H9 (cell line): Measurements from ENCODE around the gene EEF2K. TPM values are rescaled to one million over a fixed set of nuclear protein-coding genes. Genes with fewer than 3 reads are reported as not detected.

Experiments
- DNase-seq: peaks from one replicate; pipeline ENCODE4 v3.0.0-alpha.2; 2017
- H2AFZ ChIP-seq: one replicate; pipeline ENCODE4 v1.6.1; 2013; ENCODE audit warnings: mild to moderate bottlenecking, low read length, control low read depth, moderate library complexity
- H2AK5ac ChIP-seq: 2 replicates; pipeline ENCODE4 v1.6.1; 2013; ENCODE audit warnings: low read length, control low read depth, mixed read lengths; ENCODE audit not compliant: insufficient read length
- H2BK120ac ChIP-seq: one replicate; pipeline ENCODE4 v1.6.1; 2013; ENCODE audit warnings: low read depth, mild to moderate bottlenecking, low read length, control low read depth, inconsistent platforms; ENCODE audit not compliant: poor library complexity, severe bottlenecking
- H2BK12ac ChIP-seq: 2 replicates; pipeline ENCODE4 v1.6.1; 2013; ENCODE audit warnings: low read length, control low read depth, mixed read lengths, low read depth; ENCODE audit not compliant: insufficient read length
- H2BK15ac ChIP-seq: 2 replicates; pipeline ENCODE4 v1.6.1; 2013; ENCODE audit warnings: low read depth, low read length, control low read depth
- H2BK20ac ChIP-seq: one replicate; pipeline ENCODE4 v1.6.1; 2013; ENCODE audit warnings: low read depth, mild to moderate bottlenecking, low read length, control low read depth, inconsistent platforms; ENCODE audit not compliant: poor library complexity, severe bottlenecking
- H2BK5ac ChIP-seq: 2 replicates; pipeline ENCODE4 v1.6.1; 2013; ENCODE audit warnings: low read length, control low read depth, mixed read lengths; ENCODE audit not compliant: insufficient read length
- H3K14ac ChIP-seq: 2 replicates; pipeline ENCODE4 v1.6.1; 2013; ENCODE audit warnings: low read length, control low read depth; ENCODE audit not compliant: insufficient read depth
- H3K18ac ChIP-seq: 2 replicates; pipeline ENCODE4 v1.6.1; 2013; ENCODE audit warnings: low read depth, mild to moderate bottlenecking, mixed read lengths, low read length, control low read depth; ENCODE audit not compliant: insufficient read length
- H3K23ac ChIP-seq: 2 replicates; pipeline ENCODE4 v1.6.1; 2013; ENCODE audit warnings: low read length, control low read depth, mixed read lengths, low read depth; ENCODE audit not compliant: insufficient read length
- H3K23me2 ChIP-seq: 2 replicates; pipeline ENCODE4 v1.6.1; 2013; ENCODE audit warnings: low read depth, mild to moderate bottlenecking, mixed read lengths, low read length, control low read depth; ENCODE audit not compliant: insufficient read length, poor library complexity, severe bottlenecking
- H3K27ac ChIP-seq: 2 replicates; pipeline ENCODE4 v1.5.1; 2013; ENCODE audit warnings: low read length, control low read depth, mixed read lengths, low read depth; ENCODE audit not compliant: insufficient read length
- H3K27me3 ChIP-seq: 2 replicates; pipeline ENCODE4 v1.6.1; 2013; ENCODE audit warnings: low read length, control low read depth, inconsistent platforms; ENCODE audit not compliant: insufficient read depth
- H3K4ac ChIP-seq: 2 replicates; pipeline ENCODE4 v1.6.1; 2013; ENCODE audit warnings: low read depth, mild to moderate bottlenecking, control low read depth, inconsistent platforms, low read length, moderate library complexity
- H3K4me1 ChIP-seq: 2 replicates; pipeline ENCODE4 v1.6.1; 2013; ENCODE audit warnings: low read length, control low read depth, inconsistent platforms; ENCODE audit not compliant: insufficient read depth
- H3K4me2 ChIP-seq: 2 replicates; pipeline ENCODE4 v1.6.1; 2013; ENCODE audit warnings: low read length, control low read depth, mixed read lengths; ENCODE audit not compliant: insufficient read length, insufficient read depth
- H3K56ac ChIP-seq: 2 replicates; pipeline ENCODE4 v1.6.1; 2013; ENCODE audit warnings: low read depth, mild to moderate bottlenecking, mixed read lengths, low read length, control low read depth; ENCODE audit not compliant: insufficient read length
- H3K79me1 ChIP-seq: 2 replicates; pipeline ENCODE4 v1.6.1; 2013; ENCODE audit warnings: low read depth, mild to moderate bottlenecking, moderate library complexity, low read length, control low read depth, inconsistent platforms; ENCODE audit not compliant: insufficient read depth, poor library complexity, severe bottlenecking
- H3K79me2 ChIP-seq: 2 replicates; pipeline ENCODE4 v1.6.1; 2013; ENCODE audit warnings: low read length, control low read depth, inconsistent platforms; ENCODE audit not compliant: insufficient read depth
- H3K9ac ChIP-seq: 2 replicates; pipeline ENCODE4 v1.6.1; 2013; ENCODE audit warnings: low read length, control low read depth, mixed read lengths; ENCODE audit not compliant: insufficient read length; ENCODE audit errors: extremely low read depth
- H3K9me3 ChIP-seq: one replicate; pipeline ENCODE4 v1.6.1; 2013; ENCODE audit warnings: low read depth, low read length, inconsistent platforms; ENCODE audit not compliant: control insufficient read depth
- H3T11ph ChIP-seq: one replicate; pipeline ENCODE4 v1.6.1; 2013; ENCODE audit warnings: mild to moderate bottlenecking, low read length, control low read depth, inconsistent platforms
- H4K20me1 ChIP-seq: one replicate; pipeline ENCODE4 v1.6.1; 2013; ENCODE audit not compliant: control insufficient read depth, insufficient read length, insufficient read depth
- H4K5ac ChIP-seq: 2 replicates; pipeline ENCODE4 v1.6.1; 2013; ENCODE audit warnings: low read depth, mild to moderate bottlenecking, mixed read lengths, low read length, control low read depth; ENCODE audit not compliant: insufficient read length
- H4K8ac ChIP-seq: replicated peaks from 2 replicates; pipeline ENCODE4 v1.6.1; 2013; ENCODE audit warnings: low read length, control low read depth, mixed read lengths, low read depth; ENCODE audit not compliant: insufficient read length
- H4K91ac ChIP-seq: 2 replicates; pipeline ENCODE4 v1.6.1; 2013; ENCODE audit warnings: low read depth, mild to moderate bottlenecking, moderate library complexity, mixed read lengths, low read length, control low read depth; ENCODE audit not compliant: insufficient read length
- H3K27ac Mint-ChIP-seq, 3 experiments: 2 replicates in 2 of 3; 3 replicates in 1 of 3; pipeline ENCODE4 v1.8.0; 2020 to 2021; ENCODE audit warnings: mixed read lengths in 3 of 3, mild to moderate bottlenecking in 1 of 3, moderate library complexity in 1 of 3
- H3K27me3 Mint-ChIP-seq: 2 replicates; pipeline ENCODE4 v1.8.0; 2021; ENCODE audit warnings: low read depth, mild to moderate bottlenecking, moderate library complexity, mixed read lengths
- H3K36me3 Mint-ChIP-seq, 3 experiments: 2 replicates in 2 of 3; 3 replicates in 1 of 3; pipeline ENCODE4 v1.8.0; 2020 to 2021; ENCODE audit warnings: low read depth in 3 of 3, mixed read lengths in 3 of 3; ENCODE audit not compliant: insufficient read depth in 1 of 3
- H3K4me1 Mint-ChIP-seq, 2 experiments: 2 replicates each; pipeline ENCODE4 v1.8.0; 2020; ENCODE audit warnings: mixed read lengths in 2 of 2
- H3K4me3 Mint-ChIP-seq, 2 experiments: 2 replicates in 1 of 2; 3 replicates in 1 of 2; pipeline ENCODE4 v1.8.0; 2020 to 2021; ENCODE audit warnings: mild to moderate bottlenecking in 2 of 2, mixed read lengths in 2 of 2, moderate library complexity in 1 of 2
- H3K9me3 Mint-ChIP-seq, 2 experiments: 2 replicates in 1 of 2; 3 replicates in 1 of 2; pipeline ENCODE4 v1.8.0; 2020; ENCODE audit warnings: mild to moderate bottlenecking in 2 of 2, mixed read lengths in 2 of 2, moderate library complexity in 1 of 2
- WGBS: extraction: QIAGEN DNeasy Blood & Tissue Kit; methylation state at CpG from one replicate; pipeline ENCODE4 v1.1.7; 2013; ENCODE audit warnings: missing lambda C conversion rate, low lambda C conversion rate, mixed read lengths; ENCODE audit not compliant: insufficient read length; ENCODE audit errors: extremely low coverage; 5-methylcytosine and 5-hydroxymethylcytosine counted together
- total RNA-seq: library from RNA; stranded (reverse); gene quantifications from 2 replicates; pipeline ENCODE4 v1.2.1, GENCODE V29; 2021
- TF ChIP-seq, protein P1 (sequence below): fragments of 200-600 bp; sonication (generic); conservative IDR thresholded peaks from 3 replicates; pipeline ENCODE4 v1.8.0; 2021; ENCODE audit warnings: antibody characterized with exemption, mild to moderate bottlenecking

Gene EEF2K
- total RNA-seq, 1 experiment from 2014 or later: 20.7 TPM

GRCh38 chr16:22321340-22322001, 115.4 kb downstream of the EEF2K start:
- H3K79me1 ChIP-seq: peaks cover 2% of the 10 kb centered on the region
- H3K4me1 Mint-ChIP-seq: no peaks in the 10 kb centered on the region; a peak in 1 of 4 replicates
- no peaks in the 10 kb centered on the region for H4K20me1 ChIP-seq
- H2BK12ac ChIP-seq: no peak overlapping the region
- H3K27me3 ChIP-seq: no peaks in the 10 kb centered on the region
- H2AFZ ChIP-seq: no peak overlapping the region
- peak overlapping the region; percentile 69 for H3K18ac ChIP-seq
- no peak overlapping the region for H3K9ac ChIP-seq
- no peaks in the 10 kb centered on the region for H3K9me3 Mint-ChIP-seq
- H4K8ac ChIP-seq: no peak overlapping the region
- H3K79me2 ChIP-seq: no peaks in the 10 kb centered on the region
- H2BK20ac ChIP-seq: no peak overlapping the region
- H3K4ac ChIP-seq: no peak overlapping the region
- no peak overlapping the region for H3K27ac ChIP-seq
- no peak overlapping the region for H2BK15ac ChIP-seq
- no peaks in the 10 kb centered on the region for H3K4me1 ChIP-seq
- no peak overlapping the region for H2AK5ac ChIP-seq
- H3K27ac Mint-ChIP-seq: peak overlapping the region in 2 of 3 experiments; percentile 89 to 95; a peak in 5 of 7 replicates
- no peak overlapping the region for H4K5ac ChIP-seq
- no peak overlapping the region for H2BK5ac ChIP-seq
- 0 out of 2 replicates have a peak overlapping the region, but pooled peaks have one; percentile 9 for H3K14ac ChIP-seq
- DNase-seq: peak; percentile 75
- H3T11ph ChIP-seq: no peak overlapping the region
- TF ChIP-seq, protein P1, sequence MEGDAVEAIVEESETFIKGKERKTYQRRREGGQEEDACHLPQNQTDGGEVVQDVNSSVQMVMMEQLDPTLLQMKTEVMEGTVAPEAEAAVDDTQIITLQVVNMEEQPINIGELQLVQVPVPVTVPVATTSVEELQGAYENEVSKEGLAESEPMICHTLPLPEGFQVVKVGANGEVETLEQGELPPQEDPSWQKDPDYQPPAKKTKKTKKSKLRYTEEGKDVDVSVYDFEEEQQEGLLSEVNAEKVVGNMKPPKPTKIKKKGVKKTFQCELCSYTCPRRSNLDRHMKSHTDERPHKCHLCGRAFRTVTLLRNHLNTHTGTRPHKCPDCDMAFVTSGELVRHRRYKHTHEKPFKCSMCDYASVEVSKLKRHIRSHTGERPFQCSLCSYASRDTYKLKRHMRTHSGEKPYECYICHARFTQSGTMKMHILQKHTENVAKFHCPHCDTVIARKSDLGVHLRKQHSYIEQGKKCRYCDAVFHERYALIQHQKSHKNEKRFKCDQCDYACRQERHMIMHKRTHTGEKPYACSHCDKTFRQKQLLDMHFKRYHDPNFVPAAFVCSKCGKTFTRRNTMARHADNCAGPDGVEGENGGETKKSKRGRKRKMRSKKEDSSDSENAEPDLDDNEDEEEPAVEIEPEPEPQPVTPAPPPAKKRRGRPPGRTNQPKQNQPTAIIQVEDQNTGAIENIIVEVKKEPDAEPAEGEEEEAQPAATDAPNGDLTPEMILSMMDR: peak; percentile 98
- no peak overlapping the region; a peak in 1 of 5 replicates for H3K4me3 Mint-ChIP-seq
- no peak overlapping the region for H3K56ac ChIP-seq
- H3K23ac ChIP-seq: no peak overlapping the region
- no peak overlapping the region for H2BK120ac ChIP-seq
- H3K4me2 ChIP-seq: no peak overlapping the region
- no peaks in the 10 kb centered on the region for H3K23me2 ChIP-seq
- no peaks in the 10 kb centered on the region for H3K9me3 ChIP-seq
- peak overlapping the region; percentile 14 for H4K91ac ChIP-seq
- no peaks in the 10 kb centered on the region for H3K27me3 Mint-ChIP-seq
- no CpG with 5 or more reads among the region's 16 CpGs for whole genome bisulfite sequencing
- peaks cover 31 to 83% (median 61%) of the 10 kb centered on the region in 3 experiments for H3K36me3 Mint-ChIP-seq
